OCI-LY7 (cell line): ENCODE results near the gene PCP2. TPM values are rescaled to one million over a fixed set of nuclear protein-coding genes. Genes with fewer than 3 reads are reported as not detected.
A peak's percentile ranks its signal among the peaks of the same experiment; 100 is the strongest.

Source experiments
- BruUV-seq: library from RNA; stranded (reverse); fragments of 400-500 nt; replicated peaks from 2 replicates; lab custom pipeline; 2021; lab: Mats Ljungman, UMichigan
- CTCF ChIA-PET: fragments of 300-600 bp; sonication (Branson Sonifier 250); formaldehyde crosslinking; loops from one replicate; lab custom pipeline; 2022; ENCODE audit warnings: antibody characterized with exemption; ENCODE audit not compliant: unreplicated experiment; lab: Charles Lee
- POLR2A ChIA-PET: fragments of 300-600 bp; sonication (Branson Sonifier 250); formaldehyde crosslinking; loops from one replicate; lab custom pipeline; 2022; ENCODE audit warnings: antibody characterized with exemption; lab: Charles Lee
- DNase-seq: peaks from one replicate; pipeline ENCODE4 v3.0.0-alpha.2; 2015; ENCODE audit warnings: low spot score
- H2AFZ ChIP-seq: fragments of 200-600 bp; sonication (generic), shearing (Covaris generic); 2 replicates; pipeline ENCODE4 v1.6.1; 2014; ENCODE audit warnings: mild to moderate bottlenecking, antibody characterized with exemption, low read length, moderate library complexity
- H3K27ac ChIP-seq: fragments of 200-600 bp; sonication (generic); 2 replicates; pipeline ENCODE4 v1.5.1; 2014; ENCODE audit warnings: mixed run types, low read depth, mild to moderate bottlenecking, moderate library complexity, low read length, inconsistent platforms; ENCODE audit not compliant: poor library complexity, severe bottlenecking
- H3K36me3 ChIP-seq: fragments of 200-600 bp; sonication (generic); 2 replicates; pipeline ENCODE4 v1.6.1; 2014; ENCODE audit warnings: mild to moderate bottlenecking, antibody characterized with exemption, low read length, moderate library complexity, mixed read lengths; ENCODE audit not compliant: insufficient read depth
- H3K4me1 ChIP-seq: fragments of 200-600 bp; sonication (generic); 2 replicates; pipeline ENCODE4 v1.5.1; 2014; ENCODE audit warnings: mild to moderate bottlenecking, low read length; ENCODE audit not compliant: insufficient read depth, poor library complexity, severe bottlenecking
- H3K4me2 ChIP-seq: fragments of 200-600 bp; sonication (generic); 2 replicates; pipeline ENCODE4 v1.6.1; 2014; ENCODE audit warnings: mild to moderate bottlenecking, low read length
- H3K4me3 ChIP-seq: fragments of 200-600 bp; sonication (generic); 2 replicates; pipeline ENCODE4 v1.5.1; 2014; ENCODE audit warnings: mild to moderate bottlenecking, low read depth, low read length; ENCODE audit not compliant: poor library complexity, severe bottlenecking
- H3K79me2 ChIP-seq: fragments of 200-600 bp; sonication (generic); 2 replicates; pipeline ENCODE4 v1.6.1; 2016; ENCODE audit warnings: low read depth, mild to moderate bottlenecking, low read length, moderate library complexity, mixed read lengths; ENCODE audit not compliant: insufficient read depth
- H3K9me2 ChIP-seq: fragments of 200-600 bp; sonication (generic); 2 replicates; pipeline ENCODE4 v1.6.1; 2016; ENCODE audit warnings: mild to moderate bottlenecking, low read length, mixed read lengths; ENCODE audit not compliant: insufficient read depth
- H3K9me3 ChIP-seq: fragments of 200-600 bp; sonication (generic); 2 replicates; pipeline ENCODE4 v1.6.1; 2014; ENCODE audit warnings: mild to moderate bottlenecking, mixed run types, low read length, mixed read lengths
- H4K20me1 ChIP-seq: fragments of 200-600 bp; sonication (generic); 2 replicates; pipeline ENCODE4 v1.6.1; 2014; ENCODE audit warnings: mild to moderate bottlenecking, antibody characterized with exemption, low read length, moderate library complexity, mixed read lengths; ENCODE audit not compliant: insufficient read depth
- EZH2phosphoT487 ChIP-seq: fragments of 200-600 bp; sonication (generic); IDR thresholded peaks from 2 replicates; pipeline ENCODE4 v1.6.1; 2018; ENCODE audit warnings: low read depth, borderline replicate concordance, mild to moderate bottlenecking, mixed run types, antibody characterized with exemption, low read length, moderate library complexity, mixed read lengths
- intact Hi-C: fragments of 100-400 bp; cut with micrococcal nuclease; formaldehyde crosslinking; loops from one replicate; pipeline ENCODE4 v1.10.0; 2022; ENCODE audit not compliant: unreplicated experiment
- total RNA-seq, 2 experiments: library from RNA; depleted of rRNA in 1 of 2; stranded (reverse); fragments of >200 nt in 1 of 2; shearing (Covaris generic) in 1 of 2; gene quantifications; 2 replicates each; pipeline ENCODE4 v1.2.3, GENCODE V29; 2014 to 2022
- TF ChIP-seq, protein P1 (sequence below): fragments of 200-600 bp; sonication (generic); conservative IDR thresholded peaks from 2 replicates; pipeline ENCODE4 v1.5.1; 2014; ENCODE audit warnings: mild to moderate bottlenecking, antibody characterized with exemption, low read length, moderate library complexity, mixed read lengths

The PCP2 gene
- total RNA-seq, 2 experiments from 2014 or later, result 0.82 to 2.0 TPM

- Histone ChIP-seq H2AFZ (no peak overlapping the region; the same call in 1 of the 2 replicates), H3K4me3 (no peak overlapping the region), H3K36me3 (peaks cover 10% of the 10 kb centered on the region), H3K4me1 (peaks cover 47% of the 10 kb centered on the region), H4K20me1 (no peaks in the 10 kb centered on the region), H3K9me3 (no peaks in the 10 kb centered on the region), H3K9me2 (no peaks in the 10 kb centered on the region), H3K27ac (no peak overlapping the region), H3K79me2 (peaks cover 14% of the 10 kb centered on the region; the same call in 1 of the 2 replicates), H3K4me2 (peak overlapping the region; percentile 77; the same call in 1 of the 2 replicates)
- BruUV-seq, result no TSS peak
- ChIA-PET POLR2A (no interaction called here), CTCF (no interaction called here)
- DNase-seq, result no peak
- no peak for TF ChIP-seq EZH2phosphoT487
- TF ChIP-seq, protein P1, sequence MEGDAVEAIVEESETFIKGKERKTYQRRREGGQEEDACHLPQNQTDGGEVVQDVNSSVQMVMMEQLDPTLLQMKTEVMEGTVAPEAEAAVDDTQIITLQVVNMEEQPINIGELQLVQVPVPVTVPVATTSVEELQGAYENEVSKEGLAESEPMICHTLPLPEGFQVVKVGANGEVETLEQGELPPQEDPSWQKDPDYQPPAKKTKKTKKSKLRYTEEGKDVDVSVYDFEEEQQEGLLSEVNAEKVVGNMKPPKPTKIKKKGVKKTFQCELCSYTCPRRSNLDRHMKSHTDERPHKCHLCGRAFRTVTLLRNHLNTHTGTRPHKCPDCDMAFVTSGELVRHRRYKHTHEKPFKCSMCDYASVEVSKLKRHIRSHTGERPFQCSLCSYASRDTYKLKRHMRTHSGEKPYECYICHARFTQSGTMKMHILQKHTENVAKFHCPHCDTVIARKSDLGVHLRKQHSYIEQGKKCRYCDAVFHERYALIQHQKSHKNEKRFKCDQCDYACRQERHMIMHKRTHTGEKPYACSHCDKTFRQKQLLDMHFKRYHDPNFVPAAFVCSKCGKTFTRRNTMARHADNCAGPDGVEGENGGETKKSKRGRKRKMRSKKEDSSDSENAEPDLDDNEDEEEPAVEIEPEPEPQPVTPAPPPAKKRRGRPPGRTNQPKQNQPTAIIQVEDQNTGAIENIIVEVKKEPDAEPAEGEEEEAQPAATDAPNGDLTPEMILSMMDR, result no peak
- intact Hi-C loops, result no loop called here
Observed at GRCh38 chr19:7677669-7678311, 44.3 kb upstream of the PCP2 start.

DNA sequence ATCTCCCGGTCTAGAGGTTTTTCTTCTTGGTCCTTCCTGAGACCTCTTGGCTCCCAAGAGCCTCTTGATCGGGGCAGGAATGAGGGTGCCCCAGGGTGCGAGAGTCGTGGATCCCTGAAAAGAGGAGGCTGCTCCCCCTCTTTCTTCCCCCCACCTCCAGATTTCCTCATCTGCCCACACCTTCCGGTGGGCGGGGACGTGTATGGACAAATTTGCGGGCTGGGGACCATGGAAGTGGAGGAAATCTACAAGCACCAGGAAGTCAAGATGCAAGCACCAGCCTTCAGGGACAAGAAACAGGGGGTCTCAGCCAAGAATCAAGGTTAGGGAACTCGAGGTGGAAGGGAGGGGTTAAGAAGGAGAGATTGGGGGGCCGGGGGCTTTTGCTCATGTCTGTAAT lies 43.3 kb upstream of the PCP2 start, which contains the start of gene MCEMP1:
Gene MCEMP1 (plus strand): TSS at position 237 of the 400 bp plus-strand sequence. CDS start 31 bp downstream, at position 268.
- no TSS peak for BruUV-seq
- CTCF ChIA-PET, result no interaction called here
- DNase-seq, result no peak
- H3K9me2 ChIP-seq, result no peaks in the 10 kb centered on the region
- POLR2A ChIA-PET, result no interaction called here
- peak within 1 kb of the TSS; percentile 77 for H2AFZ ChIP-seq
- H3K9me3 ChIP-seq, result no peaks in the 10 kb centered on the region
- peaks cover 43% of the 10 kb centered on the region for H3K4me1 ChIP-seq
- H3K36me3 ChIP-seq, result peaks cover under 1% of the 10 kb centered on the region; the same call in 1 of the 2 replicates
- peak within 1 kb of the TSS; percentile 77 for H3K4me2 ChIP-seq
- intact Hi-C loops, result no loop called here
- TF ChIP-seq, protein P1, result no peak
- no peak for TF ChIP-seq EZH2phosphoT487
- H4K20me1 ChIP-seq, result no peaks in the 10 kb centered on the region
- H3K4me3 ChIP-seq, result peak within 1 kb of the TSS; percentile 52
- H3K79me2 ChIP-seq, result peaks cover 10% of the 10 kb centered on the region; the same call in 1 of the 2 replicates
- H3K27ac ChIP-seq, result no peak within 1 kb of the TSS

GRCh38 chr19:7676376-7676775 lies 42.9 kb upstream of the PCP2 start:
- no peaks in the 10 kb centered on the region for H4K20me1 ChIP-seq
- intact Hi-C loops, result no loop called here
- peak overlapping the region; percentile 52 for H3K4me3 ChIP-seq
- no peaks in the 10 kb centered on the region for H3K9me2 ChIP-seq
- POLR2A ChIA-PET, result no interaction called here
- CTCF ChIA-PET, result no interaction called here
- no peak for TF ChIP-seq EZH2phosphoT487
- TF ChIP-seq, protein P1, result no peak
- no peaks in the 10 kb centered on the region for H3K9me3 ChIP-seq
- H3K36me3 ChIP-seq, result no peaks in the 10 kb centered on the region
- peak; percentile 53 for DNase-seq
- H2AFZ ChIP-seq, result peak overlapping the region; percentile 77
- H3K27ac ChIP-seq, result no peak overlapping the region
- H3K79me2 ChIP-seq, result peaks cover 7% of the 10 kb centered on the region; the same call in 1 of the 2 replicates
- peak overlapping the region; percentile 77 for H3K4me2 ChIP-seq
- no TSS peak for BruUV-seq
- H3K4me1 ChIP-seq, result peaks cover 41% of the 10 kb centered on the region
